Fibroblast of mammary gland (primary cell): Measurements from ENCODE around the gene LRP1-AS.

Experiments
- DNase-seq: peaks from one replicate; pipeline ENCODE4 v3.0.0-alpha.2; 2010; ENCODE audit warnings: low read depth
- H3K4me3 ChIP-seq: 2 replicates; pipeline ENCODE4 v1.5.1; 2011; ENCODE audit warnings: low read depth, mild to moderate bottlenecking, low read length, moderate library complexity; ENCODE audit not compliant: control insufficient read depth
- TF ChIP-seq, protein P1 (sequence below): conservative IDR thresholded peaks from 2 replicates; pipeline ENCODE4 v1.5.1; 2011; ENCODE audit warnings: low read depth, low read length, inconsistent platforms; ENCODE audit not compliant: control insufficient read depth, insufficient read depth

LRP1-AS gene

DNA sequence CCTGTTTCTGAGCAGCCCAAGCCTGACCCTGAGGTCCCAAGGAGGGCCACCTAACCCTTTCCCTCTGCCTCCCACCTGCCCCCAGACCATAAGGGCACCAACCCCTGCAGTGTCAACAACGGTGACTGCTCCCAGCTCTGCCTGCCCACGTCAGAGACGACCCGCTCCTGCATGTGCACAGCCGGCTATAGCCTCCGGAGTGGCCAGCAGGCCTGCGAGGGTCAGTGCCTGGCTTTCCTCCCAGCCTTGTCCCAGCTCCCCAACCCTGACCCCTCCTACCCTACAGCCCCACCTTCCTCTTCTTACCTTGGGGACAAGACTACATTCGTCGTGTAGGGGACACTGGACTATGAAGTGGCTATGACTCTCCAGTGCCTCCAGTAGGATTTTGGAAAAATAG, 33.7 kb upstream of the LRP1-AS start:
- H3K4me3 ChIP-seq, result no peak overlapping the region
- TF ChIP-seq, protein P1, sequence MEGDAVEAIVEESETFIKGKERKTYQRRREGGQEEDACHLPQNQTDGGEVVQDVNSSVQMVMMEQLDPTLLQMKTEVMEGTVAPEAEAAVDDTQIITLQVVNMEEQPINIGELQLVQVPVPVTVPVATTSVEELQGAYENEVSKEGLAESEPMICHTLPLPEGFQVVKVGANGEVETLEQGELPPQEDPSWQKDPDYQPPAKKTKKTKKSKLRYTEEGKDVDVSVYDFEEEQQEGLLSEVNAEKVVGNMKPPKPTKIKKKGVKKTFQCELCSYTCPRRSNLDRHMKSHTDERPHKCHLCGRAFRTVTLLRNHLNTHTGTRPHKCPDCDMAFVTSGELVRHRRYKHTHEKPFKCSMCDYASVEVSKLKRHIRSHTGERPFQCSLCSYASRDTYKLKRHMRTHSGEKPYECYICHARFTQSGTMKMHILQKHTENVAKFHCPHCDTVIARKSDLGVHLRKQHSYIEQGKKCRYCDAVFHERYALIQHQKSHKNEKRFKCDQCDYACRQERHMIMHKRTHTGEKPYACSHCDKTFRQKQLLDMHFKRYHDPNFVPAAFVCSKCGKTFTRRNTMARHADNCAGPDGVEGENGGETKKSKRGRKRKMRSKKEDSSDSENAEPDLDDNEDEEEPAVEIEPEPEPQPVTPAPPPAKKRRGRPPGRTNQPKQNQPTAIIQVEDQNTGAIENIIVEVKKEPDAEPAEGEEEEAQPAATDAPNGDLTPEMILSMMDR, result no peak
- no peak for DNase-seq

DNA sequence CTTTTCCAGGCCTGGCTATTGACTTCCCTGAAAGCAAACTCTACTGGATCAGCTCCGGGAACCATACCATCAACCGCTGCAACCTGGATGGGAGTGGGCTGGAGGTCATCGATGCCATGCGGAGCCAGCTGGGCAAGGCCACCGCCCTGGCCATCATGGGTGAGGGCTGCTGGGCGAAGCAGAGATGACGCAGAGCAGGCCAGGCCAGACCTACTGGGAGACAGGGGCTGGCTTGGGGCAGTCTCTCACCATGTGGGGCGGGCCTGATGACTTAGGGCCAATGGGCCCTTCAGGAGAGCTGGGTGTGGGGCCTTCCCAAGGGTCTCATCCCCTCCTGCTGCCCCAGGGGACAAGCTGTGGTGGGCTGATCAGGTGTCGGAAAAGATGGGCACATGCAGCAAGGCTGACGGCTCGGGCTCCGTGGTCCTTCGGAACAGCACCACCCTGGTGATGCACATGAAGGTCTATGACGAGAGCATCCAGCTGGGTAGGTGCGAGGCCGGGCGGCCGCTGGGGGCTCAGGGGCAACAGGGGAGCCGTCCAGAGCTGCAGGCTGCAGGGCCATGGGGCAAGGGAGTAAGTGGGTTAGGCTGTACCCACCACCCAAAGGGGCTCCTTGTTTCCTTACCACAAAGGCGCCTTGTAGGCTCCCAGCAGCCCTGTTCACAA, 33.0 kb upstream of the LRP1-AS start:
- TF ChIP-seq, protein P1, result no peak
- no peak overlapping the region for H3K4me3 ChIP-seq
- no peak for DNase-seq

DNA sequence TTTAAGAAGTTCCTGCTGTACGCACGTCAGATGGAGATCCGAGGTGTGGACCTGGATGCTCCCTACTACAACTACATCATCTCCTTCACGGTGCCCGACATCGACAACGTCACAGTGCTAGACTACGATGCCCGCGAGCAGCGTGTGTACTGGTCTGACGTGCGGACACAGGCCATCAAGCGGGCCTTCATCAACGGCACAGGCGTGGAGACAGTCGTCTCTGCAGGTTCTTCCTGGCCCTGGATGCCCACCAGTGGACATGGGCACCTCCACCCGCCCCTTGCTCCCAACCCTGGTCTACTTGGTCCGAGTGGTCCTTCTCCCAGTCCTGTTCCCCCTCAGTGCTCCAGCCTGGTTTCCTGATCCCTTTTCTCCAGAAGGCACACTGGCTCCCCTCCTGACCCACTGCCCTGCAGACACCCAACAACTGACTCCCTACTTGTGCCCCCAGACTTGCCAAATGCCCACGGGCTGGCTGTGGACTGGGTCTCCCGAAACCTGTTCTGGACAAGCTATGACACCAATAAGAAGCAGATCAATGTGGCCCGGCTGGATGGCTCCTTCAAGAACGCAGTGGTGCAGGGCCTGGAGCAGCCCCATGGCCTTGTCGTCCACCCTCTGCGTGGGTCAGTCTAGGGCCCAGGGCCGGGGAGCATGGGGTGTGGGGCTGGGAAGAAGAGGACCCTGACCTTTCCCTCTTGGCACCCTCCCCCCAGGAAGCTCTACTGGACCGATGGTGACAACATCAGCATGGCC, 32.1 kb upstream of the LRP1-AS start:
- no peak for DNase-seq
- no peak overlapping the region for H3K4me3 ChIP-seq
- TF ChIP-seq, protein P1, result no peak

DNA sequence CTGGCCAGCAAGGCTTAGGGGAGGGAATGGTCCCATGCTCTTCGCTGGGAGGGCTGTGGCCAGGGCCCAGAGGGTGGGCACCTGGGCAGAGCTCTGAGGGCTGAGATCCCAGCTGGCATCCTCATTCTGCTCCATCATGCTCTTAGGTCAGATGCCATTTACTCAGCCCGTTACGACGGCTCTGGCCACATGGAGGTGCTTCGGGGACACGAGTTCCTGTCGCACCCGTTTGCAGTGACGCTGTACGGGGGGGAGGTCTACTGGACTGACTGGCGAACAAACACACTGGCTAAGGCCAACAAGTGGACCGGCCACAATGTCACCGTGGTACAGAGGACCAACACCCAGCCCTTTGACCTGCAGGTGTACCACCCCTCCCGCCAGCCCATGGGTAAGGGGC, 30.8 kb upstream of the LRP1-AS start:
- no peak for DNase-seq
- TF ChIP-seq, protein P1, result no peak

DNA sequence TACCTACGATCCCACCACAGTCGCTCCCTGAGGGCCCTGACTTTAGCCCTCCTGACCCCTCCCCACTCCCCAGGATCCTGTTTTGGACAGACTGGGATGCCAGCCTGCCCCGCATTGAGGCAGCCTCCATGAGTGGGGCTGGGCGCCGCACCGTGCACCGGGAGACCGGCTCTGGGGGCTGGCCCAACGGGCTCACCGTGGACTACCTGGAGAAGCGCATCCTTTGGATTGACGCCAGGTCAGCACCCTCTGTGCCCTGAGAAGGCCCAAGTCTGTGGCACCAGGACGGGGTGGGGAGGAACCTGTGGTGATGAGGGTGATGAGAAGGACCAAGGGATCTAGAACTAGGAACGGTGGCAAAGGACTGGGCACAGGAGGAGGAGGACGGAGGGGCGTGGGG, 29.9 kb upstream of the LRP1-AS start:
- DNase-seq, result no peak
- H3K4me3 ChIP-seq, result no peak overlapping the region
- TF ChIP-seq, protein P1, result no peak

More for the DNA sequence above, 30.8 kb upstream of the LRP1-AS start:
- H3K4me3 ChIP-seq, result no peak overlapping the region

DNA sequence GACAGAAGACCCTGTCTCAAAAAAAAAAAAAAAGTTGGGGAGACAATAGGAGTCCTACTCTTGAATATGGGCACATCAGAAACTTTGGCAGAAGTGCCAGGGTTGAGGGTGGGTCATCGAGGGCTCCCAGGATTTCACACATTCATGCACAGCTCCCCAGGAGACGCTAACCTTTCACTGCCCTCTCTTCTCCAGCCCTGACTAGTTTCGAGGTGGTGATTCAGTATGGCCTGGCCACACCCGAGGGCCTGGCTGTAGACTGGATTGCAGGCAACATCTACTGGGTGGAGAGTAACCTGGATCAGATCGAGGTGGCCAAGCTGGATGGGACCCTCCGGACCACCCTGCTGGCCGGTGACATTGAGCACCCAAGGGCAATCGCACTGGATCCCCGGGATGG, 29.4 kb upstream of the LRP1-AS start:
- no peak overlapping the region for H3K4me3 ChIP-seq
- DNase-seq, result peak; percentile 56
- TF ChIP-seq, protein P1, result no peak
